B cell (primary cell): ENCODE results near the gene FAM174C. TPM values are rescaled to one million over a fixed set of nuclear protein-coding genes. Genes with fewer than 3 reads are reported as not detected.
"Not testable (repeated sequence)": the region's sequence is repeated elsewhere in the genome, so short reads cannot be mapped to it uniquely, and the experiment has no call there.

Experiments used
- ATAC-seq: fragments of 200-7000 bp; cut with Tn5 transposase; one replicate; pipeline ENCODE4 v1.10.0; 2021; ENCODE audit warnings: low read depth, mild to moderate bottlenecking, moderate number of reproducible peaks, moderate library complexity
- CTCF ChIA-PET: fragments of 350-600 bp; sonication (Branson Sonifier 250); formaldehyde crosslinking; loops from one replicate; lab custom pipeline; 2021; ENCODE audit warnings: antibody characterized with exemption, inconsistent platforms; lab: Charles Lee
- POLR2A ChIA-PET: fragments of 350-600 bp; sonication (Branson Sonifier 250); formaldehyde crosslinking; loops from one replicate; lab custom pipeline; 2021; ENCODE audit warnings: antibody characterized with exemption; lab: Charles Lee
- DNase-seq: peaks from one replicate; pipeline ENCODE4 v3.0.0; 2013
- H2AFZ ChIP-seq: 2 replicates; pipeline ENCODE4 v1.6.1; 2012; ENCODE audit warnings: mild to moderate bottlenecking, low read depth, low read length; ENCODE audit not compliant: insufficient read depth, poor library complexity, severe bottlenecking
- H3K27ac ChIP-seq, 2 donors: 1 replicate in 1 of 2; 2 replicates in 1 of 2; pipeline ENCODE4 v1.5.1; 2012 to 2013; ENCODE audit warnings: low read length in 2 of 2, mild to moderate bottlenecking in 2 of 2, moderate library complexity in 1 of 2
- H3K27me3 ChIP-seq, 4 experiments: fragments of 200-600 bp in 1 of 4; sonication (generic) in 1 of 4; replicated peaks in 1 of 4; 1 replicate in 2 of 4; 2 replicates in 2 of 4; pipeline versions ENCODE4 v1.6.1 to v1.7.0; 2013 to 2016; ENCODE audit warnings: low read length in 3 of 4, mild to moderate bottlenecking in 2 of 4, mixed read lengths in 1 of 4, moderate library complexity in 1 of 4; ENCODE audit not compliant: insufficient read depth in 4 of 4, control insufficient read depth in 3 of 4; ENCODE audit errors: control extremely low read depth in 1 of 4
- H3K36me3 ChIP-seq, 2 experiments: replicated peaks in 1 of 2; 1 replicate in 1 of 2; 2 replicates in 1 of 2; pipeline versions ENCODE4 v1.6.1 to v1.7.1; 2013; ENCODE audit warnings: low read length in 1 of 2; ENCODE audit not compliant: insufficient read depth in 2 of 2, control insufficient read depth in 1 of 2; ENCODE audit errors: control extremely low read depth in 1 of 2, extremely low read depth in 1 of 2
- H3K4me1 ChIP-seq, 2 donors: fragments of 200-600 bp in 1 of 2; sonication (generic) in 1 of 2; 1 replicate in 1 of 2; 2 replicates in 1 of 2; pipeline versions ENCODE4 v1.5.1 to v1.6.1; 2013 to 2017; ENCODE audit warnings: low read length in 2 of 2; ENCODE audit not compliant: control insufficient read depth in 2 of 2, insufficient read depth in 2 of 2
- H3K4me2 ChIP-seq: replicated peaks from 2 replicates; pipeline ENCODE3; 2012; ENCODE audit warnings: mild to moderate bottlenecking, low read depth, low read length; ENCODE audit not compliant: poor library complexity, severe bottlenecking
- H3K4me3 ChIP-seq, 5 experiments: fragments of 200-600 bp in 1 of 5; sonication (generic) in 1 of 5; 1 replicate in 3 of 5; 2 replicates in 2 of 5; pipeline versions ENCODE4 v1.5.1 to v1.7.0; 2011 to 2016; ENCODE audit warnings: low read length in 4 of 5, mild to moderate bottlenecking in 4 of 5, low read depth in 2 of 5, control low read depth in 1 of 5, moderate library complexity in 1 of 5; ENCODE audit not compliant: insufficient read depth in 1 of 5; ENCODE audit errors: control extremely low read depth in 1 of 5, extremely low read depth in 1 of 5
- H3K79me2 ChIP-seq: fragments of 200-600 bp; sonication (generic); one replicate; pipeline ENCODE4 v1.6.0; 2016; ENCODE audit warnings: low read length; ENCODE audit not compliant: control insufficient read depth, insufficient read depth
- H3K9ac ChIP-seq: fragments of 200-600 bp; sonication (generic); 2 replicates; pipeline ENCODE4 v1.6.1; 2017; ENCODE audit warnings: mild to moderate bottlenecking, low read length, moderate library complexity
- H3K9me3 ChIP-seq, 3 donors: one replicate each; pipeline versions ENCODE4 v1.6.1 to v1.7.1; 2013; ENCODE audit warnings: low read length in 2 of 3; ENCODE audit not compliant: control insufficient read depth in 2 of 3, insufficient read depth in 1 of 3; ENCODE audit errors: control extremely low read depth in 1 of 3
- H4K20me1 ChIP-seq: 2 replicates; pipeline ENCODE4 v1.6.0; 2012; ENCODE audit warnings: mild to moderate bottlenecking, low read length; ENCODE audit not compliant: insufficient read depth, control insufficient read depth, poor library complexity, severe bottlenecking
- H3K27ac Mint-ChIP-seq: one replicate; pipeline ENCODE4 v1.8.0; 2021; ENCODE audit warnings: mixed read lengths
- H3K27me3 Mint-ChIP-seq: one replicate; pipeline ENCODE4 v1.8.0; 2021; ENCODE audit warnings: mixed read lengths
- H3K4me1 Mint-ChIP-seq: one replicate; pipeline ENCODE4 v1.8.0; 2021; ENCODE audit warnings: mixed read lengths
- H3K4me3 Mint-ChIP-seq: one replicate; pipeline ENCODE4 v1.8.0; 2021; ENCODE audit warnings: mixed read lengths
- H3K9me3 Mint-ChIP-seq: one replicate; pipeline ENCODE4 v1.8.0; 2022; ENCODE audit warnings: mixed read lengths; ENCODE audit not compliant: insufficient read depth
- EZH2 ChIP-seq: IDR thresholded peaks from 2 replicates; pipeline ENCODE4 v1.6.1; 2012; ENCODE audit warnings: borderline replicate concordance, low read depth, mild to moderate bottlenecking, moderate library complexity, low read length; ENCODE audit not compliant: insufficient read depth, poor library complexity, severe bottlenecking
- WGBS: methylation state at CpG from one replicate; pipeline ENCODE4 v1.1.5; 2013; ENCODE audit warnings: missing lambda C conversion rate; ENCODE audit not compliant: insufficient coverage; 5-methylcytosine and 5-hydroxymethylcytosine counted together
- intact Hi-C: fragments of 100-400 bp; cut with micrococcal nuclease; formaldehyde crosslinking; loops from one replicate; pipeline ENCODE4 v1.10.0; 2022
- polyA plus RNA-seq: library from polyadenylated mRNA; depleted of rRNA; stranded (reverse); fragments of >200 nt; gene quantifications from 2 replicates; pipeline ENCODE4 v1.2.3, GENCODE V29; 2012
- total RNA-seq, 2 donors: library from RNA; stranded (reverse); fragments of 120-200 nt in 1 of 2; gene quantifications; 1 replicate in 1 of 2; 2 replicates in 1 of 2; pipeline versions ENCODE4 v1.2.3 to v1.2.4, GENCODE V29; 2013 to 2022
- TF ChIP-seq, protein P1 (sequence below): fragments of 200-600 bp; IDR thresholded peaks from one replicate; pipeline ENCODE4 v1.8.0; 2022; ENCODE audit warnings: antibody characterized with exemption, mild to moderate bottlenecking

The FAM174C gene
- total and polyA plus RNA-seq, 2 donors (not counting 1 experiment from before 2014, with no cell fraction given), result 41.1 to 70.6 TPM

DNA sequence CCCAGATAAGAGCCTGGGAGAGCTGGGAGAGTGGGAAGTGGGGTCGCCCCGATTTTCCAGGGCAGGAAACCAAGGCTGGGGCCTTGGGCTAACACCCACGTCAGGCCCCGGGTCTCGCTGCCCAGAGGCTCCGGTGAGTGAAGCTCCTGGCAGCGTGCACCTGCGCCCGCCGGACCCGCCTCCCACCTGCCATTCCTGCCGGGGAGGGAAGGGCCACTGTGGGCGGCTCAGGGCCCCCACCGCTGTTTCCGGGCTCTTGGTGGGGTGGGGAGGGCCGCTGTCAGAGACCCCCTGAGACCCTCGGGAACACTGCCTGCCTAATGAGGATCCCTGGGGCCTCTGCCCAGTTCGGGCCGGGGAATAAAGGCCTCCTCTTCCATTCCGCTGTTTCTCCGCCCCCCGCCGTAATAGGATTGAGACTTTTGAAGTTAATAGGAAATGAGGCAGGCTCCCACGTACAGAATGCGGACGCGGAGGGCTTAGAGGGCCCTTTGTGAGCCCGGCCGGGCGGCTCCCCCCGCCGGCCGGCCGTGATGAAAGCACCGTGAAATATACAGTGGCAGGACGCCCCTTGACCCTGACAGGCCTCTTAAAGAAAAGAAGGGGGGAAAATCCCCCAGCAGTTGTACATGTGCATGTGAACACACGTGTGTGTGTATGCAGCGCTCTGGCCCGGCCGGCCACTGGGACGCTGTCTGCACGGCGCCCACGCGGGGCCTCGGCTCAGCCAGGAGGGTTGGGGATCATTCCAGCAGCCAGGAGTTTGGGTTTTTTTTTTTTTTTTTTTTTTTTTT is 43.5 kb downstream of the FAM174C start:
- peaks cover 19% of the 10 kb centered on the region for H3K27me3 Mint-ChIP-seq
- ChIA-PET POLR2A (no interaction called here), CTCF (interaction anchor here (0.6 kb wide), 1 partner anchor 41 kb away, joined by 3 read pairs; no protein-coding TSS in a partner anchor)
- intact Hi-C loops, result loop anchor here (5.0 kb wide), 1 partner anchor 53 kb away; no protein-coding TSS in a partner anchor
- TF ChIP-seq EZH2, result no peak
- TF ChIP-seq, protein P1, sequence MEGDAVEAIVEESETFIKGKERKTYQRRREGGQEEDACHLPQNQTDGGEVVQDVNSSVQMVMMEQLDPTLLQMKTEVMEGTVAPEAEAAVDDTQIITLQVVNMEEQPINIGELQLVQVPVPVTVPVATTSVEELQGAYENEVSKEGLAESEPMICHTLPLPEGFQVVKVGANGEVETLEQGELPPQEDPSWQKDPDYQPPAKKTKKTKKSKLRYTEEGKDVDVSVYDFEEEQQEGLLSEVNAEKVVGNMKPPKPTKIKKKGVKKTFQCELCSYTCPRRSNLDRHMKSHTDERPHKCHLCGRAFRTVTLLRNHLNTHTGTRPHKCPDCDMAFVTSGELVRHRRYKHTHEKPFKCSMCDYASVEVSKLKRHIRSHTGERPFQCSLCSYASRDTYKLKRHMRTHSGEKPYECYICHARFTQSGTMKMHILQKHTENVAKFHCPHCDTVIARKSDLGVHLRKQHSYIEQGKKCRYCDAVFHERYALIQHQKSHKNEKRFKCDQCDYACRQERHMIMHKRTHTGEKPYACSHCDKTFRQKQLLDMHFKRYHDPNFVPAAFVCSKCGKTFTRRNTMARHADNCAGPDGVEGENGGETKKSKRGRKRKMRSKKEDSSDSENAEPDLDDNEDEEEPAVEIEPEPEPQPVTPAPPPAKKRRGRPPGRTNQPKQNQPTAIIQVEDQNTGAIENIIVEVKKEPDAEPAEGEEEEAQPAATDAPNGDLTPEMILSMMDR, result no peak
- Histone ChIP-seq H3K9ac (no peak overlapping the region), H3K27me3 (peaks cover 0 to 70% (median 19%) of the 10 kb centered on the region in 4 experiments), H2AFZ (peak overlapping the region; percentile 62), H3K79me2 (no peaks in the 10 kb centered on the region), H3K4me1 (peaks cover 9 to 12% of the 10 kb centered on the region in 2 donors), H3K9me3 (peaks cover 0 to 6% (median 0%) of the 10 kb centered on the region in 3 donors), H3K4me2 (peak overlapping the region; percentile 63), H3K4me3 (peak overlapping the region in 1 of 5 experiments; percentile 48), H3K27ac (peak overlapping the region in 1 of 2 donors; percentile 61), H3K36me3 (no peaks in the 10 kb centered on the region), H4K20me1 (no peaks in the 10 kb centered on the region)
- no peaks in the 10 kb centered on the region for H3K9me3 Mint-ChIP-seq
- WGBS, result 62% methylated on average over 39 of the region's 46 CpGs
- DNase-seq (no peak), ATAC-seq (no peak)
- no peak overlapping the region for H3K4me3 Mint-ChIP-seq
- H3K4me1 Mint-ChIP-seq, result no peaks in the 10 kb centered on the region
- H3K27ac Mint-ChIP-seq, result no peak overlapping the region

DNA sequence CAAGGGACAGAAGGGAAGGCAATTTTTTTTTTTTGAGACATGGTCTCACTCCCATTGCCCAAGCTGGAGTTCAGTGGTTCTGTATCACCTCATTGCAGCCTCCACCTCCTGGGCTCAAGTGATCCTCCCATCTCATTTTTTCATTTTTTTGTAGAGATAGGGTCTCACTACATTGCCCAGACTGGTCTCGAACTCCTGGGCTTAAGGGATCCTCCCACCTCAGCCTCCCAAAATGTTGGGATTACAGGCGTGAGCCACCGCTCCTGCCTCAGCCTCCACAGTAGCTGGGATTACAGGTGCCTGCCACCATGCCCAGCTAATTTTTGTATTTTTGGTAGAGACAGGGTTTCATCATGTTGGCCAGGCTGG is 44.9 kb downstream of the FAM174C start:
- H3K27me3 Mint-ChIP-seq, result peaks cover 29% of the 10 kb centered on the region

More for the DNA sequence above, 44.9 kb downstream of the FAM174C start:
- H3K79me2 ChIP-seq, H3K27ac Mint-ChIP-seq, DNase-seq, H3K4me3 Mint-ChIP-seq, H3K9me3 Mint-ChIP-seq, H3K36me3 ChIP-seq, H3K9ac ChIP-seq, H3K4me2 ChIP-seq, H3K27ac ChIP-seq, intact Hi-C loops, POLR2A ChIA-PET, H4K20me1 ChIP-seq, ATAC-seq, H2AFZ ChIP-seq, H3K4me1 Mint-ChIP-seq, H3K4me3 ChIP-seq: not testable (repeated sequence)
- Histone ChIP-seq H3K4me1 (peaks cover 16 to 22% of the 10 kb centered on the region in 2 donors), H3K9me3 (peaks cover 0 to 16% (median 0%) of the 10 kb centered on the region in 3 donors), H3K27me3 (peaks cover 0 to 72% (median 27%) of the 10 kb centered on the region in 4 experiments)
- CTCF ChIA-PET, result interaction anchor here (0.7 kb wide), 1 partner anchor 527 kb away, joined by 3 read pairs; no protein-coding TSS in a partner anchor
- no CpG with 5 or more reads among the region's 3 CpGs for WGBS
